Measurements from ENCODE around the gene BCL7C. TPM values are rescaled to one million over a fixed set of nuclear protein-coding genes. Genes with fewer than 3 reads are reported as not detected.

BCL7C gene
- total and polyA plus RNA-seq, 2 of the 8 experiments (the other 6 are each of a cell fraction or from before 2014, with no cell fraction given): 8.6 to 17.2 TPM

- H3K4me3 ChIP-seq (ENCODE audit: extremely low read depth in 1 of 4, insufficient read depth in 2 of 4, low read depth in 3 of 4, low read length in 4 of 4): no peak overlapping the region
- POLR2A ChIA-PET (ENCODE audit: partially characterized antibody): interaction anchor here (0.9 to 8.2 kb wide), 3 partner anchors 8 to 105 kb away, joined by 3 to 105 read pairs (median 6); no protein-coding TSS in a partner anchor
- no peak overlapping the region for H3K14ac ChIP-seq (ENCODE audit: insufficient read length)
- no peak overlapping the region for H2BK5ac ChIP-seq (ENCODE audit: low read depth, low read length)
- H2AFZ ChIP-seq (ENCODE audit: low read length): no peak overlapping the region
- 96% methylated on average over 7 of the region's 7 CpGs; no CpG with 5 or more reads in 1 of the 2 experiments for WGBS, 2 experiments (ENCODE audit: extremely low coverage in 1 of 2, insufficient coverage in 1 of 2, insufficient read length in 1 of 2, insufficient replicate concordance in 2 of 2, low coverage in 1 of 2, low lambda C conversion rate in 2 of 2, missing lambda C conversion rate in 1 of 2)
- H2BK20ac ChIP-seq (ENCODE audit: low read length): no peak overlapping the region
- H4K8ac ChIP-seq (ENCODE audit: extremely low read depth, insufficient read depth, low read length): no peak overlapping the region
- no peak overlapping the region for H4K91ac ChIP-seq (replicated peaks; ENCODE audit: insufficient read length, low read length)
- CTCF ChIA-PET (ENCODE audit: partially characterized antibody): interaction anchor here (0.7 to 4.4 kb wide), 4 partner anchors 12 to 85 kb away, joined by 3 to 33 read pairs (median 4); no protein-coding TSS in a partner anchor
- no peak overlapping the region for H3K4ac ChIP-seq (replicated peaks; ENCODE audit: insufficient read length, low read depth, low read length)
- H3K9me3 ChIP-seq (ENCODE audit: insufficient read depth in 2 of 2, low read depth in 1 of 2, low read length in 1 of 2): no peaks in the 10 kb centered on the region
- H3K56ac ChIP-seq (replicated peaks; ENCODE audit: insufficient read length, low read depth, low read length): no peak overlapping the region
- no peak overlapping the region for H3K18ac ChIP-seq (ENCODE audit: extremely low read depth, low read length)
- peaks cover 0 to 10% of the 10 kb centered on the region in 2 experiments; a peak in 2 of 4 replicates for H3K79me2 ChIP-seq (ENCODE audit: control insufficient read depth in 1 of 2, insufficient read depth in 2 of 2, low read length in 2 of 2)
- H3K4me1 ChIP-seq (replicated peaks in 1 of 4; ENCODE audit: control insufficient read depth in 3 of 4, insufficient read depth in 4 of 4, low read length in 3 of 4): peaks cover 0 to 9% (median 2%) of the 10 kb centered on the region in 4 experiments; a peak in 4 of 7 replicates
- FAIRE-seq (no peak), DNase-seq (ENCODE audit: low read depth in 1 of 2, low spot score in 2 of 2) (no peak)
- H2AK5ac ChIP-seq (ENCODE audit: low read depth, low read length): no peak overlapping the region
- H3K27me3 ChIP-seq (replicated peaks in 1 of 4; ENCODE audit: control insufficient read depth in 3 of 4, extremely low read depth in 1 of 4, insufficient read depth in 3 of 4, low read length in 3 of 4): no peaks in the 10 kb centered on the region
- peaks cover 8 to 44% (median 26%) of the 10 kb centered on the region in 4 experiments; a peak in 7 of 8 replicates for H3K36me3 ChIP-seq (ENCODE audit: control insufficient read depth in 2 of 4, insufficient read depth in 4 of 4, low read length in 3 of 4)
- H3K27ac ChIP-seq (ENCODE audit: low read depth, low read length): no peak overlapping the region
- no peak overlapping the region for H2BK15ac ChIP-seq (ENCODE audit: low read length)
- H3K23me2 ChIP-seq (ENCODE audit: low read depth, low read length): peaks cover 3% of the 10 kb centered on the region; the same call in 1 of the 2 replicates
- H2BK120ac ChIP-seq (replicated peaks; ENCODE audit: low read depth, low read length): no peak overlapping the region
- no peak for TF ChIP-seq EZH2 (IDR thresholded peaks at IDR 0.05; ENCODE audit: low read depth, low read length, severe bottlenecking)
- TF ChIP-seq HDAC6 (IDR thresholded peaks at IDR 0.05; ENCODE audit: low read depth, low read length): no peak
- no peak for TF ChIP-seq RBBP5 (IDR thresholded peaks at IDR 0.05; ENCODE audit: borderline replicate concordance, low read depth, low read length)
- TF ChIP-seq E2F6 (IDR thresholded peaks at IDR 0.05): no peak
- H4K20me1 ChIP-seq (replicated peaks in 1 of 2; ENCODE audit: control insufficient read depth in 1 of 2, insufficient read depth in 2 of 2, low read length in 2 of 2): peaks cover 3 to 5% of the 10 kb centered on the region in 2 experiments
- no peak overlapping the region for H4K5ac ChIP-seq (ENCODE audit: insufficient read length, low read depth, low read length)
- no peak overlapping the region for H3K23ac ChIP-seq (ENCODE audit: insufficient read length)
- H3K9ac ChIP-seq (replicated peaks in 1 of 4; ENCODE audit: extremely low read depth in 1 of 4, low read depth in 3 of 4, low read length in 3 of 4): no peak overlapping the region
- H3K4me2 ChIP-seq (ENCODE audit: insufficient read depth in 1 of 2, low read depth in 2 of 2, low read length in 2 of 2): no peak overlapping the region
- no peak overlapping the region for H2BK12ac ChIP-seq (ENCODE audit: low read depth, low read length)
- peaks cover 7% of the 10 kb centered on the region for H3K79me1 ChIP-seq (ENCODE audit: low read depth, low read length)
Observed at GRCh38 chr16:30929167-30929566, 35.3 kb upstream of the BCL7C start.
